ENCODE data around the gene ZMYND11. TPM values are rescaled to one million over a fixed set of nuclear protein-coding genes. Genes with fewer than 3 reads are reported as not detected.
"Not testable (repeated sequence)": the region's sequence is repeated elsewhere in the genome, so short reads cannot be mapped to it uniquely, and the experiment has no call there.

The ZMYND11 gene
- total RNA-seq, 3 donors from 2014 or later (not counting 1 experiment from before 2014, with no cell fraction given), result 50.6 to 63.9 (median 52.6) TPM

GRCh38 chr10:299969-300368 lies 164.7 kb downstream of the ZMYND11 start:
- Mint-ChIP-seq H3K4me1 (no peaks in the 10 kb centered on the region), H3K36me3 (no peaks in the 10 kb centered on the region), H3K9me3 (no peaks in the 10 kb centered on the region), H3K4me3 (no peak overlapping the region), H3K27me3 (ENCODE audit: low read depth in 2 of 2) (peaks cover 0 to 2% of the 10 kb centered on the region in 2 donors), H3K27ac (no peak overlapping the region)
- no peaks in the 10 kb centered on the region for H3K27me3 ChIP-seq (ENCODE audit: control insufficient read depth, insufficient read depth, low read length)
- no peaks in the 10 kb centered on the region for H3K4me1 ChIP-seq (ENCODE audit: control insufficient read depth, insufficient read depth, low read length)
- H3K27ac ChIP-seq (ENCODE audit: low read length), result no peak overlapping the region
- no peaks in the 10 kb centered on the region for H3K9me3 ChIP-seq (ENCODE audit: control insufficient read depth, insufficient read depth, low read length)
- DNase-seq (no peak), ATAC-seq (no peak)
- no peak overlapping the region for H3K4me3 ChIP-seq (ENCODE audit: low read length)
- no peaks in the 10 kb centered on the region for H3K36me3 ChIP-seq (ENCODE audit: control insufficient read depth, insufficient read depth, low read length)
- intact Hi-C loops (cut with micrococcal nuclease), result no loop called here
- no peak for TF ChIP-seq CTCF (IDR thresholded peaks at IDR 0.05)
- WGBS (ENCODE audit: insufficient coverage), result 75% methylated on average over 7 of the region's 7 CpGs

DNA sequence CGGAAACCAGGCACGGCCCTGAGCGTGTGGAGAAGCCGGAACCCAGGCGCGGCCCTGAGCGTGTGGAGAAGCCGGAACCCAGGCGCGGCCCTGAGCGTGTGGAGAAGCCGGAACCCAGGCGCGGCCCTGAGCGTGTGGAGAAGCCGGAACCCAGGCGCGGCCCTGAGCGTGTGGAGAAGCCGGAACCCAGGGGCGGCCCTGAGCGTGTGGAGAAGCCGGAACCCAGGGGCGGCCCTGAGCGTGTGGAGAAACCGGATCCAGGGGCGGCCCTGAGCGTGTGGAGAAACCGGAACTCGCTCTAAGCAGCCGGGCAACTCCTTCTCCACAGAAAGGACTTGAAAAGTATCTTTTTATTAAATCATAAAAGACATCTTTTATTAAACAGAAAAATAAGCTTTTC lies 165.3 kb downstream of the ZMYND11 start:
- H3K4me3 Mint-ChIP-seq; H3K9me3 Mint-ChIP-seq; H3K27ac ChIP-seq (ENCODE audit: low read length); intact Hi-C loops (cut with micrococcal nuclease); H3K36me3 ChIP-seq (ENCODE audit: control insufficient read depth, insufficient read depth, low read length); DNase-seq; H3K27me3 ChIP-seq (ENCODE audit: control insufficient read depth, insufficient read depth, low read length); H3K27ac Mint-ChIP-seq; ATAC-seq; H3K4me3 ChIP-seq (ENCODE audit: low read length); H3K36me3 Mint-ChIP-seq; H3K9me3 ChIP-seq (ENCODE audit: control insufficient read depth, insufficient read depth, low read length); H3K27me3 Mint-ChIP-seq (ENCODE audit: low read depth in 2 of 2); H3K4me1 Mint-ChIP-seq; H3K4me1 ChIP-seq (ENCODE audit: control insufficient read depth, insufficient read depth, low read length): not testable (repeated sequence)
- WGBS (ENCODE audit: insufficient coverage), result 97% methylated on average over 24 of the region's 31 CpGs

- Mint-ChIP-seq H3K9me3 (no peaks in the 10 kb centered on the region), H3K4me1 (no peaks in the 10 kb centered on the region), H3K36me3 (no peaks in the 10 kb centered on the region), H3K27ac (no peak overlapping the region), H3K4me3 (no peak overlapping the region), H3K27me3 (ENCODE audit: low read depth in 2 of 2) (peaks cover 0 to 2% of the 10 kb centered on the region in 2 donors)
- no peaks in the 10 kb centered on the region for H3K36me3 ChIP-seq (ENCODE audit: control insufficient read depth, insufficient read depth, low read length)
- 98% methylated on average over 9 of the region's 9 CpGs for WGBS (ENCODE audit: insufficient coverage)
- no peak for TF ChIP-seq CTCF (IDR thresholded peaks at IDR 0.05)
- ATAC-seq (no peak), DNase-seq (no peak)
- intact Hi-C loops (cut with micrococcal nuclease), result no loop called here
- no peaks in the 10 kb centered on the region for H3K27me3 ChIP-seq (ENCODE audit: control insufficient read depth, insufficient read depth, low read length)
- no peak overlapping the region for H3K4me3 ChIP-seq (ENCODE audit: low read length)
- no peaks in the 10 kb centered on the region for H3K9me3 ChIP-seq (ENCODE audit: control insufficient read depth, insufficient read depth, low read length)
- H3K4me1 ChIP-seq (ENCODE audit: control insufficient read depth, insufficient read depth, low read length), result no peaks in the 10 kb centered on the region
- no peak overlapping the region for H3K27ac ChIP-seq (ENCODE audit: low read length)
These were observed 166.3 kb downstream of the ZMYND11 start for GRCh38 chr10:301536-301935.

Other genes with a start within 250 kb of the ZMYND11 start
- gene TUBB8, start 86.2 kb upstream of the ZMYND11 start, total RNA-seq, result under 1 TPM in 1 of 3 donors, not detected in 2; 0.89 TPM